GM12864 (cell line): ENCODE data around the gene ATP5F1B.

Experiments used
- DNase-seq: peaks from one replicate; pipeline ENCODE4 v3.0.0-alpha.2; 2011; ENCODE audit warnings: low read depth
- H3K4me3 ChIP-seq: 2 replicates; pipeline ENCODE4 v1.5.1; 2011; ENCODE audit warnings: mild to moderate bottlenecking, low read depth, low read length, control low read depth
- TF ChIP-seq, protein P1 (sequence below): IDR thresholded peaks from 2 replicates; pipeline ENCODE4 v1.5.1; 2011; ENCODE audit warnings: low read depth, mild to moderate bottlenecking, moderate library complexity, low read length, control low read depth, inconsistent platforms; ENCODE audit errors: missing control alignments

ATP5F1B gene

DNA sequence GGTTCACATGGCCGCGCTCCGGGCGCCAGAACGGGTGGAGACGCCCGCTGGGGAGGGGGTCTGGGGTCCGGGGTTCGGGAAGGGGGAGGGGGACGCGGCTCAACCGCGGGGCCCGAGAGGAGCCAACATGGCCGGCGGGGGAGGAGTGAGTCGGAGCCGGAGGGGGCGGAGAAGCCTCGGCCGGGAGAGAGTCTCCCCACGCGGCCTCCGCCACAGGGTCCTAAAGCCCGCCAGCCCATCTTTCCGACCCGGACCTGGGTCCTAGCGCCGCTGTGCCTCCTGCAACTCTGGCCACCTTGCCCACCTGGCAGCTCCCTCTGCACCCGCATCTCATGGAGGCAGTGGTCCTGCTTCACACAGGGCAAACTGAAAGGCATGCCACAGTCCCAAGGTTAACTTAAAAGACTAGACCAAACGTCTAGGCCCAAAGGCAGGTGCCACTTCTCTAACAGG is 15.6 kb downstream of the ATP5F1B start, which contains the start of gene BAZ2A:
Gene BAZ2A (minus strand): TSS at position 147 of the 453 bp plus-strand sequence. CDS start 12,796 bp downstream, outside the sequence.
- no peak for DNase-seq
- TF ChIP-seq, protein P1, sequence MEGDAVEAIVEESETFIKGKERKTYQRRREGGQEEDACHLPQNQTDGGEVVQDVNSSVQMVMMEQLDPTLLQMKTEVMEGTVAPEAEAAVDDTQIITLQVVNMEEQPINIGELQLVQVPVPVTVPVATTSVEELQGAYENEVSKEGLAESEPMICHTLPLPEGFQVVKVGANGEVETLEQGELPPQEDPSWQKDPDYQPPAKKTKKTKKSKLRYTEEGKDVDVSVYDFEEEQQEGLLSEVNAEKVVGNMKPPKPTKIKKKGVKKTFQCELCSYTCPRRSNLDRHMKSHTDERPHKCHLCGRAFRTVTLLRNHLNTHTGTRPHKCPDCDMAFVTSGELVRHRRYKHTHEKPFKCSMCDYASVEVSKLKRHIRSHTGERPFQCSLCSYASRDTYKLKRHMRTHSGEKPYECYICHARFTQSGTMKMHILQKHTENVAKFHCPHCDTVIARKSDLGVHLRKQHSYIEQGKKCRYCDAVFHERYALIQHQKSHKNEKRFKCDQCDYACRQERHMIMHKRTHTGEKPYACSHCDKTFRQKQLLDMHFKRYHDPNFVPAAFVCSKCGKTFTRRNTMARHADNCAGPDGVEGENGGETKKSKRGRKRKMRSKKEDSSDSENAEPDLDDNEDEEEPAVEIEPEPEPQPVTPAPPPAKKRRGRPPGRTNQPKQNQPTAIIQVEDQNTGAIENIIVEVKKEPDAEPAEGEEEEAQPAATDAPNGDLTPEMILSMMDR, result no peak

DNA sequence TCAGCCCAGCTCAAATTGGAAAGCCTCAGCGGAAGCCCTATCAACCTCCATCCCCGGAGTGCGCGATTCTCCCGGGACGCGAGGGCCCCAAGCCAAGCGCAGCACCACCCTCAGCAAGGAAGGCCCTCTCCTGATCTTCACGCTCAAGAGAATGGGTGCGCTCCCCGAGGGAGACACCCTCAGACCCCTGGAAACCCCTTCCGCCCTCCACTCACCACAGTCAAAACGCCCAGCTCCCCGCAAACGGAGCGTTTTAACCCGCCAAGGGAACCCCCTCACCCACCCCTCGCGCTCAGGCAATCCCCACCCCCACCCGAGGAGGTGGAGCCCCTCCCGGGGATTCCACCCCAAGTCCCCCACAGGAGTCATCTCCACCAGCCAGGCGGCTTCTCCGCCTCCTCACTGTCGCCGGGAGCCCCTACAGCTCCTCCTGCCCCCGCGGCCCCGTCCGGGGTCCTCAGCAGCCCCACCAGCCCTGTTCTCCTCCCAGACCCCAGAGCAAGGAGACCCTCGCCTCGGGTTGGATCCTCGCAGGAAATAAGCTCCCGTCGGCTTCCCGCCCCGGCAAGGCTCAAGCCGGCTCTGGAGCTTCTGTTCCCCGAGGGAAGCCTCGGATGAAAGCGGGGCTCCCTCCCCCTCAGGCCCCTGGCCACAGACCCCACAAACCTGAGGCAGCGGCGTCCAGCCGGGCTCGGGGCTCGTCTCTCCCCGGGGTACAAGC is 16.2 kb downstream of the ATP5F1B start:
- peak overlapping the region; percentile 99 for H3K4me3 ChIP-seq
- TF ChIP-seq, protein P1, result no peak
- no peak for DNase-seq

More for the DNA sequence above, 15.6 kb downstream of the ATP5F1B start, which contains the start of gene BAZ2A:
- peak within 1 kb of the TSS; percentile 99 for H3K4me3 ChIP-seq

DNA sequence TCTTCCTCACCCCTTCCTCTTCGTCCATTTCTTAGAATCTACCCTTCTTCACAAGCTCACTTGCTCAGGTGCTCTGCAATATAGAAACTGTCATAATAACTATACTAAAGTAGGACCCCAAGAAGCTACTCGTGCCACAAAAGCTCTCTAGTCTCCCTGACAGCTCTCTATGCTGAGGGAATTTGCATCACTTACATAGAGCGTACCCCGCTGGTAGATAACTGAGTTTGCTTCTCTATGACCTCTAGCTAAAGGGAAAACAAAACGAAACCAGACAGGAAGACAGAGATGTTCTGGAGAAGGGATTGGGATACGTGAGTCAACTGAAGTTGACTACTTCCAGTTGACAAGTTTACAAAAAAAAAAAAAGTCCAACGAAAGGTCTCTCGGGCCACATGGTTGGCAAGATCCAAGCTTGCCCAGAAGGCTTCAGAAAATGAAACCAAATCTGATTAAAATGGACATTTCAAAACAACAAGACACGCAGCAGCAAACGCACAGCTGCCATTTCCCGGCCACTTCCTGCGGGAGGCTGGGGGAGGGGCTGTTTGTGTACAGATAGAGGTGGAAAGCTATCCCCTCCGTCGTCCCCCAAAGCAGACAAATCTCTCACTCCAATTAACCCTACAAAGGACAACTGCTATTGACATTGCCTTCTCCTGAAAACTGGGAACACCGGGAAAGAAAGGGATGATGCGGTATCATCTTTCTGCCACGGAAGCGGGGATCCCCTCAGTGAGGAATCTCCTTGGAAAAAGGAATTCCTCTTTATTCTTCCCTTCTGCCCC is 16.9 kb downstream of the ATP5F1B start:
- DNase-seq, result no peak
- peak overlapping the region; percentile 99 for H3K4me3 ChIP-seq
- TF ChIP-seq, protein P1, result no peak

DNA sequence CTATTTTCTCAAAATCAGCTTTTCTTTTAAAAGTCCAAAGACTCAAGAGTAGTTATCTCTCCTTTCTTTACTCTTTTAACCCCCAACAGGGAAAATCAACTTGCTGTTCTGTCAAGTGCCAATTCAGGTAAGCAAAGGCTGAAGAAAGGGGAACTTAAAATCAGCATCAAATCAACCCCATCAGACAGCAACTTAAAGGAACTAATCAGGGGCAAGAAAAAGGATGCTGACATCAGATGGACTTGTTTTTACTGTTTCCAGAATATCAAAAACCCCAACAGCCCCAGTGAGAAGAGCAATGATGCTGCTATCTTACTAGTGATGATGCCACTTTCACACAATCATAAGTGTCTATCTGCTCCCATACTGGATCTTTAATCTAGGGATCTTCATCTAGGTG is 19.1 kb downstream of the ATP5F1B start:
- H3K4me3 ChIP-seq, result no peak overlapping the region
- no peak for DNase-seq
- TF ChIP-seq, protein P1, result no peak

DNA sequence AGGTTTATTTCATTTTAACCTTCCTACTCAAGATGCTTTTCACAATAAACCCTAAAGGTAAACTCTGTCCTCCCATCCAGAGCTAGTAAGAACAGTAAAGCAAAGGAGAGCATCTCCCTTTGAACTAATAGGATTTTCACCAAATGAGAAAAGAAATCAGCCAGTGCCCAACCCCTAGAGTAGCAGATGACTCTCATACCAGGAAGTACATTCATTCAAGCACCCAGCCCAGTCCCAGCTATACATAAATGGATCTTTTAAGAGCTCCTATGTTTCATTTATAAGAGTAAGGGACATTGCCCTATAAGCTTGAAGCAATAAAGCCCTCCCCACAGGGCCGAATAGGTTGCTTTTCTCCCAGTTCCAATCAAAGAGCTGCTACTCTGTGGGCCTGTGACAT is 23.2 kb downstream of the ATP5F1B start:
- no peak for DNase-seq
- no peak overlapping the region for H3K4me3 ChIP-seq
- TF ChIP-seq, protein P1, result no peak

DNA sequence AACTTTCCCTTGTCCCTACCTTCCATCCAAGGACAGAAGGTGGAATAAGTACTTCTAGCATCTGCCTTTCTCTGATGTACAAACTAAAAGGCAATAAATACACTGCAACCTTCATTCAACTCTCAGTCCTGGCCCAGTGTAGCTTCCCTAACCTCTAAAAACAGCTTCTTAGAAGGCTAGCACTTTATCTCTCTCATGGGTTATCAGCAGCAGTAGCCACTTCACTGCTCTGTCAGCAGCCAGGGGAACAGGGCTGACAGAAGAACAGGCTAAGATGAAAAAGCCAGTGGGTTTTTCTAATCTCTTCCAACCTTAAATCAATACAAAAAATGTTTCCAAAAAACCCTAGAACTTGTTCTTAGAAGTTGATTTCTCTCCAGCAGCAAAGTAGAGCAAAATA is 28.9 kb downstream of the ATP5F1B start:
- TF ChIP-seq, protein P1, result no peak
- H3K4me3 ChIP-seq, result no peak overlapping the region
- no peak for DNase-seq

DNA sequence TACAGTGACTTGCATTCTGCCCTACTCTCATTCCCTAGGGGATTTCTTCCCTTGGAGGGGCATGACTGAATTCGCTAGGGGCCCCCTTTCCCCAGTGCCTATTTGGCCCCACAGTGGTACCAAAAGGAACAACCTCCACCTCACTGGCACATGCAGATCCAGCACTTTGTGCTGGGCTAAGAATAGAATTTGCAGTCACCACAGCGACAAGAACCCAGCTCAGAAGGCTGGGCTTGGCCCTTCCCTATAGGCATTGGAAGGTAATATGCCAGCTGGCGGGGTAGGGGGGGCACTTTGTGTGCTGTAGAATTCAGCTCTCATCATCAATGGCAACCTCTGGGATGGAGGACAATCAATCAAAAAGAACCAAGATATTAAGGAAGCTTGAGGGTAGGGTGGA is 29.5 kb downstream of the ATP5F1B start:
- DNase-seq, result no peak
- TF ChIP-seq, protein P1, result no peak
- H3K4me3 ChIP-seq, result no peak overlapping the region
